ENCODE measurements around the gene MAD1L1. TPM values are rescaled to one million over a fixed set of nuclear protein-coding genes. Genes with fewer than 3 reads are reported as not detected.

Gene MAD1L1
- polyA plus RNA-seq, 4 donors, result 22.6 to 26.9 (median 24.6) TPM

DNA sequence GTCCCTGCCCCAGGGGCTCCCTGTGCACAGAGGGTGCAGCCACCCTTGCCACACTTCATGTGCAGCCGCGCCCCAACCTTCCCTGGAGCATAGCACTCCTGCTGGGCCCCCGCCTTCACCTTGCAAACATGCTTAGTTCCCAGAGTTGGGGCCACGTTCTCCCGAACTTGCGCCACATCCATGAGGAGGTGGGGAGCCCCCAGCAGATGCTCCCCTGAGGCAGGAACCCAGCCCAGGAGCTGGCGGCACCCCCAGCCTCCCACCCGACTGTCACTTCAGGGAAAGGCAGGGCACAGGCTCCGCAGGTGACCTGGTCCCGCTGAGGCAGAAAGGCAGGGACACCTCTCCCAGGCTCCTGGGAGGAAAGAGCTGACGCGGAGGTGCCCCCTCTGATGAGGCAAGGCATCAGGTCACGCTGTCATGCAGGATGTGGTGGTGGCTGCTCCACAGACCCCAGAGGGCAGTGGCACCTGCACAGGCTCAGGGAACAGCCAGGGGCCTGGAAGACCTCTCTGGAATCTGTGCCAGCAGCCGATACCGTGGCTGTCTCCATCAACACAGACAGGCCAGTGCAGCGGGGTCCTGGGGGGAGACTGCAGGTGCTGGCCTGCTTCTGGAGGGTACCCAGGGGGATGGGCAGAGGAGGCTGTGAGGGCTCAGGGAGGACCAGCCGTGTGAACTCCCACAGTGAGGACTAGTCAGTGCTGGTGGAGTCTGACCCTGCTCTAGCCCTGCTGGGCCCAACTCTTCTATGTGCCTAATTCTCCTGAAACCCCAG, 221.3 kb downstream of the MAD1L1 start:
- DNase-seq (ENCODE audit: low read depth in 4 of 4, low spot score in 3 of 4), result no peak

DNA sequence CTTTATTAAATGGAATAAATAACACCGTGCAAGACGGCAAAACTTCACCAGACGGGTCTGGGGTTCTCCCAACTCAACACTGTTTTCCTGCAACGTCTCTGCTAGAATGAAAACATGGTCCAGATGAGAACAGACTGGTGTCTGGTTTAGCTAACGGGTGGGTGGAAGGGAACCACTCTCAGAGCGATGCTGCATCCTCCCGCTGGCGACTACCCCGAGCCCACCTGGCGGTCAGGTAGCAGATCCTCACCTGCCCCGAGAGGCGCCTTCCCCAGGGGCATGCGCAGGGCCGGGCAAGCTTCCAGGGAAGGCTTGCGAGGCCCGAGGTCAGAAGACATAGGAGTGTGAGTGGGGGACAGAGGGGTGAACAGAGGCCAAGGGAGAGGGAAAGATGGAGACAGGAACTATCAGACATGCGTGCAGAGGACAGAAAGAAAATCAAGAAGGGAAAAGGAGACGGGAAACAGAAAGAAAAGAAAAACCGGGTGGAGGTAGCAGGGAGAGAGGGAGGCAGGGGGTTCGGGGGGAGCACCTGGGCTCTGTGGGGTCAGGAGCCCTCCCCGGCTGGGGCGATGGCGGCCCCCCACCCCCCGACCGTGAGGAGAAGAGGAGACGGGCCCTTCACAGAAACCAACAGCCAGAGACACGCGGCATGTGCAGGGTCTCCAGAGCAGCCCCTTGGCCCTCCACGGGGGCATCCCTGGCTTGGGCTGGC, 222.0 kb downstream of the MAD1L1 start:
- DNase-seq (ENCODE audit: low read depth in 4 of 4, low spot score in 3 of 4), result no peak

GRCh38 chr7:2010101-2010500, 222.6 kb downstream of the MAD1L1 start:
- DNase-seq (ENCODE audit: low read depth in 4 of 4, low spot score in 3 of 4), result no peak

DNA sequence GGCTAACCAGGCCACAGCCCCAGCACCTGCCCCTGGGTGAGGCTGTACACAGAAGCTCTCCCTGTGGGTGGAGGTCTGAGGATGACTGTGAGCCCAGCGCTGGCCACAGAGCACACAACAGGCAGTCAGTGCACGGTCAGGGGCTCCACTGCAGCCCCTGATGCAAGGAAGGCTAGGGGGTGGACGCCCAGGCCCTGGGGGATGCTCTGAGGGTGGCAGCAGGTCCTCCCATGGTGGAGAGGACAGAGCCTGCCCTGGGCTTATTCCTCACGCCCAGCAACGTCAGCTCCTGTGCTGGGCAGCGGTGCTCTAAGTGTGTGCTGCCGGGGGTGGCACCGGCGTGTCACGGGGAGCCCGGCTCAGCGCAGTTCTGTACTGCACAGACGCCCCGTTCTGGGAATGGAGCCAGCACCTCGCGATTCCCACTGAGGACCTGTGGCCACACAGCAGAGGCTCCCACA, 223.2 kb downstream of the MAD1L1 start:
- DNase-seq (ENCODE audit: low read depth in 4 of 4, low spot score in 3 of 4), result no peak

GRCh38 chr7:2008936-2009540, 223.7 kb downstream of the MAD1L1 start:
- DNase-seq (ENCODE audit: low read depth in 4 of 4, low spot score in 3 of 4), result no peak

DNA sequence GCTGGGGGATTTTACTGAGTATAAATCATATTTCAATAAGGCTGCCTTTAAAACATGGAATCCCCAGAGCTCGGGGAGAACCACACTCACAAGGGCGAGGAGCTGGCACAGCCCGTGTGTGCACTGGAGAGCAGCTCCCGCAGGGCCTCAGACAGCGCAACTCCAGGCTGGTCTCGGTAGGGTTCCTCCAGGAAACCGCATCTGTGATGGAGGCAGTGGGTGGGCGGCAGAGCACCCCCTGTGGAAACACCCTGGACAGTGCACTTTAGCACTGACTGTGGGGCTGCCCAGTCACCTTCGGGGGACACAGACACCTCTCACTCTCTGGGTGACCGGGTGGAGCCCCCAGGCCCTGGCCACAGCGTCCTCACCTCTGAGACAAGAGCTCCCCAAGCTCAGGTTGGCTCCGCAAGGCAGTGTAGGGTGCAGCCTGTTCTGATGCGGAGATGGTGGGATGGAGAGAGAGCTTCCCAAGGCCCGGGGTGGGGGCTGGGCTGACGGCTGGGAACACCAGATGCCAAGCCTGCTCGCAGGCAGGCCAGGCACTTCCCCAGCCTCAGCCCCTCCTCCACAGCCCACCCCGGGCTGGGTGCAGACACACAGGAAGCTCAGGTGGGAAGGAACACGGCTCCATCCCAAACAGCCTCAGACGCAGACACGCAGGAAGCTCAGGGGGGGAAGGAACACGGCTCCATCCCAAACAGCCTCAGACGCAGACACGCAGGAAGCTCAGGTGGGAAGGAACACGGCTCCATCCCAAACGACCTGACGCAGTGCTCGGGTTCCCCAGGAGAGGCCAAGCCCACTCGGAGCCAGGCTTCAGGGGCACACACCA, 224.4 kb downstream of the MAD1L1 start:
- no peak for DNase-seq (ENCODE audit: low read depth in 4 of 4, low spot score in 3 of 4)

GRCh38 chr7:2007551-2007950, 225.2 kb downstream of the MAD1L1 start:
- DNase-seq (ENCODE audit: low read depth in 4 of 4, low spot score in 3 of 4), result no peak

GRCh38 chr7:2006921-2007381, 225.8 kb downstream of the MAD1L1 start:
- DNase-seq (ENCODE audit: low read depth in 4 of 4, low spot score in 3 of 4), result no peak

DNA sequence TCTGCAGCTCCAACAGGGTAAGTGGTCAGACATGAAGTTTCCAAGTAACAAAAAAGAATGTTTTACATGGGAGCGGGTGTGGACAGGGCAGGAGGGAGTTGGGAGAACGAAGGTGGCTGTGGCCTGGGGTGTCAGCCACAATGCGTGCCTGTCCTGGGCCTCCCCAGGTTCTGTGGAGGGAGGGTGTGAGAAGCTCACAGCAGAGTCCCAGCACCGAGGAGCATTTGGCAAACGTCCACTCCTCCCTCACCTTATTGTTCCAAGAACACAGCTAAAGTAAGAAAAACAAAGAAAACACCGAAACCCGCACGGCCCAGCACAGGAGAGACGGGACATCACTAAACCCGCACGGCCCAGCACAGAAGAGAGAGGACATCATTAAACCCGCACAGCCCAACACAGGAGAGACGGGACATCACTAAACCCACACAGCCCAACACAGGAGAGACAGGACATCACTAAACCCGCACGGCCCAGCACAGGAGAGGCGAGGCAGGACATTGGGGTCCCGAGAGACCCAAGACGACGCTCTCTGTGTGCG, 226.4 kb downstream of the MAD1L1 start:
- no peak for DNase-seq (ENCODE audit: low read depth in 4 of 4, low spot score in 3 of 4)

- DNase-seq (ENCODE audit: low read depth in 4 of 4, low spot score in 3 of 4), result no peak
Measured at GRCh38 chr7:2005786-2006185, 227.0 kb downstream of the MAD1L1 start.

DNA sequence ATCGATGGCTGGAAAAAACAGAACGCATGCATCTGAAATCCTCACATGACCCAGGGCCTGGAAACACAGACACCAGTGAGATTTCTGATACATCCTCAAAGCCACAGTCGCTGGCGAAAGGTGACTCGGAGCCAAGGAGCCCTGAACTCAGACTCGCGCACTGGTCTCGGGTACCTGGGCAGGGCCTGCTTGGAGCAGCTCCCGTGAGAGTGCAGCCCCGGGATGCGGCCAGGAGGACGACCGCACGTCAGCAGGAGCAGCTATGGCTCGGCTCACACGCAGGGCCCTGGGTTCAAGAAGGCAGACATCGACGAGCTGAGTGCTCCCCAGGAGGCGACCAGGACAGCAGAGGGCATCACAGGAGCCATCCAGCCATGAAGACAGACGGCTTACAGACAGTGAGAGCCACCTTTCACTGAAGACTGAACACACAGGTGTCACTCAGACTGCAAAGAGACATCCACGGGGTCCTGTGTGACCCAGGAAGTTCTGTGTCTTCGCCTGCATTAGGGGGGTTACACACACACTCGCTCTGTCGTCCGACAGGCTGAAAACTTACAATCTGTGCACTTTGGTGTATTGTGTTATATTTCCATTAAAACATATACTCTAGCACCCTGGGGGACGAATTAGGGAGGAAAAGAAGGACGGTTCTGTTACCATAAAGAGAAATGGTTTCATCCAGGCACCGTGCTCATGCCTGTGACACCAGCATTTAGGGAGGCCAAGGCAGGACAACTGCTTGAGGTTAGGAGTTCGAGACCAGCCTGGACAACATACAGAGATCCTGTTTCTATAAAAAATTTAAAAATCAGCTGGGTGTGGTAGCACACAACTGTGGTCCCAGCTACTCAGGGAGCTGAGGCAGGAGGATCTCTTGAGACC, 227.7 kb downstream of the MAD1L1 start:
- DNase-seq (ENCODE audit: low read depth in 4 of 4, low spot score in 3 of 4), result no peak

GRCh38 chr7:2003931-2004812, 228.6 kb downstream of the MAD1L1 start:
- DNase-seq (ENCODE audit: low read depth in 4 of 4, low spot score in 3 of 4), result no peak

- no peak for DNase-seq (ENCODE audit: low read depth in 4 of 4, low spot score in 3 of 4)
Measured at GRCh38 chr7:2003451-2003930, 229.3 kb downstream of the MAD1L1 start.

- DNase-seq (ENCODE audit: low read depth in 4 of 4, low spot score in 3 of 4), result no peak
Measured at GRCh38 chr7:2002561-2003450, 229.9 kb downstream of the MAD1L1 start.

DNA sequence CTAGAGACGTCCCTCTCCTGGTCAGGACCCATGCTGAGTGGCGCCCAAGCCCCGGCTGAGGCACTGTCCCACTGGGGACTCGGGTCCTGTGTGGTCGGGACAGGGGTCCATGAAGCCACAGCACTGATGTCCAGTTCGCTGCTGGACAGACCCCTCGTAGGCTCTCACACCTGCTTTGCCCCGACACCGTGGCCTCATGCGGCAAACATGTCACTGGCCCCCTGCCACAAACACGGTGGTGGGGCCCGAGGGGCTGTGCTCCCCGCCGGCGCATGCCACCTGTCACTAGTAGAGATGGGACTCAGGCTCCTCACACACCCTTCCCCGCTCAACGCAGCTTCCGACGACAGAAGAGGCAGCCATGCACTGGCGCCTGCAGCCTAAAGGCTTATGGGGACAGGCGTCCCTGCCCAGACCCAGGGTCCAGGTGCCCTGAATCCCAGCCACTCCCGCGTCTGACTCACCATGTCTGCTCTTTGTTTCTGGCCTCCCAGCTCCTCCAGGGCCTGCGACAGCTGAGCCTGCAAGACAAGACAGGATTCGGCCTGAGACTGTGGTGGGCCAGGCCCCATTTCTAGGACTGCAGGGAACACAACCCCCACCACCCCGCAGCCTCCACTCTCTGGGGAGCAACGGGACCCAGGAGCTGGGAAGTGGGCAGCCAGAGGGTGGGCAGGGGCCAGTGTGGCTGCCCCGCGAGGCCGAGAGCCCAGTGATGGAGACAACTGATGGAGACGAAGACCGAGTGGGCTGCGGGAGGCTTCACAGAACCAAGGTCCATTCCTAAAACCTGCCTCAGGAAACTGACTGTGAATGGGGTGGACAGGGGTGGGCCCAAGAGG, 230.9 kb downstream of the MAD1L1 start:
- no peak for DNase-seq (ENCODE audit: low read depth in 4 of 4, low spot score in 3 of 4)

DNA sequence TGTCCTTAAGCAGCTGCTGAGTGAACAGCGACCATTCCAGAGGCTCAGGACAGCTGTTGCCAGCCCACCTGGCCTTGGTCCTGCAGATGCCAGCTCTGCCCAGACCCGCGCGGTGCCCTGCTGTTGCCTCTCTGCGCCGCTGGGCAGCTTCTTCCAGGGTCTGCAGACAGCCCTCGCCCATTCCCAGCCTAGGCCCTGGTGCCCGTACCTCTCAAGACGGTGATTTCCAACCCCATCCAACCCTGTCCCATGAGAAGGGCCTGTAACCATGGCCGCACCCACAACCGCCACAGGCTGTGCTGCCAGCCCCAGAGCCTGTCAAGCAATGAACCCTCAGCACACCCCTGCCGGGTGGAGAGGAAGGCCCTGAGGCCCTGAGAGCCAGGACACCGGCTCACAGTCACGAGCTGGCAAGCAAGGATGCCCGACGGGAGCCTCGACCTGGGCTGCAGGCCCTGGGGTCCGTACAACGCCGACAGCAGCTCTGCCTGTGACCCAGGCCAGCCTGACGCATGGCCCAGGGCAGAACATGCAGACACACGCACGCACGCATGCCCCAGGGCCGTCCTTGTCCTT, 231.9 kb downstream of the MAD1L1 start:
- DNase-seq (ENCODE audit: low read depth in 4 of 4, low spot score in 3 of 4), result no peak
